ENCODE data around the gene KLHL8. TPM values are rescaled to one million over a fixed set of nuclear protein-coding genes. Genes with fewer than 3 reads are reported as not detected.

The KLHL8 gene
- total RNA-seq, 2 experiments from 2014 or later: 13.4 to 15.8 TPM

DNA sequence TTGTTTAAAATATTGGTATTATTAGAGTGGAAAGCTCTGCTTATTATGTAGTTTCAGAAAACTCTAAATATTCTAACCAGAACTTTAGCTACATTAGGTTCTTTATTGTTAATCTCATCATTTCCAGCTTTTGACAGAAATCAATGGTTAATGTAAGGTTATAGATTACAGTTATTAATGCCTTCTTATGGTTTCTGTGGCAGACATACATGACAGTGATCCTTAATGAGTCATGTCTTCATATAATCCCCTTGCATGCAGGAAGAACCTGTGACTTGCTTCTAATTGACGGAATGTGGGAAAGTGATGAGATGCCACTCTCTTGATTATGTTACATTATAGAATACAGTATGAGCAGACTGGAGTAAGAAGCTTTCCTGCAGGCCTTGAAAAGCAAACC, 23.5 kb downstream of the KLHL8 start:
- H3K36me3 Mint-ChIP-seq (ENCODE audit: low read depth): peaks cover 3% of the 10 kb centered on the region
- no peak for DNase-seq
- H3K4me3 Mint-ChIP-seq: no peak overlapping the region
- no peak for ATAC-seq
- H3K9me3 Mint-ChIP-seq (ENCODE audit: insufficient read depth): peaks cover 6% of the 10 kb centered on the region
- ChIA-PET POLR2A (no interaction called here), CTCF (interaction anchor here (3.4 kb wide), 1 partner anchor 46 kb away, joined by 8 read pairs; no protein-coding TSS in a partner anchor)
- no peaks in the 10 kb centered on the region for H3K4me1 Mint-ChIP-seq (ENCODE audit: low read depth)
- H3K27ac Mint-ChIP-seq: no peak overlapping the region
- no peaks in the 10 kb centered on the region for H3K27me3 Mint-ChIP-seq (ENCODE audit: low read depth)

DNA sequence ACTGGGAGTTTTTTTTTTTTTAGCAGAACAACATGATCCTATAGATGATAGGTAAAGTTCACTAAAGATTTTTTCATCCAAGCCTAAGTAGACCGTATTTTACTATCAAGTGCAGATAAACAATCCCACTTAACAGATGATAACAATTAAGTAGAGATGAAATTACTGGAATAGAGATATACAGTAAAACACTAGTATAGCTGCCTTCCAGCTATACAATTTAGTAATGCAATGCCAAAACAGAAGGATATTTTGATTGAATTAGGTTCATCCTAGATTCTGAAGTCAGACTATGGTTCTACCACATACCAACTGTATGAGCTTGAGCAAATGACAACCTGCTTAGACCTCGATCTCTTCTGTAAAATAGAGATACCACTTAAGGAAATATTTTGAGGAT, 24.3 kb downstream of the KLHL8 start:
- ChIA-PET POLR2A (no interaction called here), CTCF (interaction anchor here (3.4 kb wide), 1 partner anchor 46 kb away, joined by 8 read pairs; no protein-coding TSS in a partner anchor)
- ATAC-seq: no peak
- peaks cover 5% of the 10 kb centered on the region for H3K36me3 Mint-ChIP-seq (ENCODE audit: low read depth)
- peaks cover 1% of the 10 kb centered on the region for H3K9me3 Mint-ChIP-seq (ENCODE audit: insufficient read depth)
- no peak overlapping the region for H3K27ac Mint-ChIP-seq
- no peaks in the 10 kb centered on the region for H3K4me1 Mint-ChIP-seq (ENCODE audit: low read depth)
- H3K4me3 Mint-ChIP-seq: no peak overlapping the region
- DNase-seq: no peak
- no peaks in the 10 kb centered on the region for H3K27me3 Mint-ChIP-seq (ENCODE audit: low read depth)

- Mint-ChIP-seq H3K27ac (no peak overlapping the region), H3K4me3 (no peak overlapping the region), H3K4me1 (ENCODE audit: low read depth) (no peaks in the 10 kb centered on the region), H3K9me3 (ENCODE audit: insufficient read depth) (no peaks in the 10 kb centered on the region), H3K36me3 (ENCODE audit: low read depth) (peaks cover 3% of the 10 kb centered on the region), H3K27me3 (ENCODE audit: low read depth) (no peaks in the 10 kb centered on the region)
- DNase-seq: no peak
- ATAC-seq: no peak
- ChIA-PET CTCF (interaction anchor here (1.4 to 3.4 kb wide), 2 partner anchors 41 to 44 kb away, joined by 3 to 8 read pairs; no protein-coding TSS in a partner anchor), POLR2A (no interaction called here)
These were observed 26.3 kb downstream of the KLHL8 start for GRCh38 chr4:87193958-87194675.

DNA sequence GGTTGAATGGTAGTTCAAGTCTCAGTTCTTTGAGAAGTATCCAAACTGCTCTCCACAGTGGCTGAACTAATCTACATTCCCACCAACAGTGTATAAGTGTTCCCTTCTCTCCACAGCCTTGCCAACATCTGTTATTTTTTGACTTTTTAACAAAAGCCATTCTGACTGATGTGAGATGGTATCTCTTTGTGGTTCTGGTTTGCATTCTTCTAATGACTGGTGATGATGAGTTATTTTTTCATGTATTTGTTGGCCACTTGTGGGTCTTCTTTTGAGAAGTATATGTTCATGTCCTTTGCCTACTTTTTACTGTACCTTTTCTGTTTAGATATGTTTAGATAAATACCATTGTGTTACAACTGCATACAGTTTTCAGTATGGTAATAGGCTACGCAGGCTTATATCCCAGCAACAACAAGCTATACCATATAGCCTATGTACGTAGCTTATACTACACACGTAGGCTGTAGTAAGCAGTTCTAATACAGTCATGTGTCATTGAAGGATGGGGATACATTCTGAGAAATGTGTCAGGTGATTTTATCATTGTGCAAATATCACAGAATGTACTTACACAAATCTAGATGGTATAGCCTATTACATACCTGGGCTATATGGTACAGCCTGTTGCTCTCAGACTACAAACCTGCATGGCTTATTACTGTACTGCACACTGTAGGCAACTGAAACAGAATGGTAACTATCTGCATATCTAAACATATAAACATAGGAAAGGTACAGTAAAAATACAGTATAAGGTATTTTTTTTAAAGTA, 28.1 kb downstream of the KLHL8 start:
- ChIA-PET CTCF (interaction anchor here (1.0 kb wide), 1 partner anchor 42 kb away, joined by 4 read pairs; no protein-coding TSS in a partner anchor), POLR2A (no interaction called here)

DNA sequence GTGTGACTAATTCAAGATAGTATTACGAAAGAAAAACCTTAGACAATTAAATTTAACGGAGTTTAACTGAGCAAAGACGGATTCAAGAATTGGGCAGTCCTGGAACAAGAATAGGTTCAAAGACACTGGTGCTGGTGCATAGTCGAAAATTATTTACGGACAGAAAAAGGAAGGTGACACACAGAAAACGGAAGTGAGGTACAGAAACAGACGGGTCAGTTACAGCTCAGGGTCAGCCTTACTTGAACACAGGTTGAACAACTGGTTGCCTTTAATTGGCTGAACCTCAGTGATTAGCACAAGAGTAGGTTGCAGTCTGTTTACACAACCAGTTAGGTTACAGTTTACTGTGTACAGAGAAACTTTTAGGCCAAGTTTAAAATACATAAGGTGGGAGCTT, 31.5 kb downstream of the KLHL8 start:
- Mint-ChIP-seq H3K27ac (no peak overlapping the region), H3K9me3 (ENCODE audit: insufficient read depth) (no peaks in the 10 kb centered on the region), H3K36me3 (ENCODE audit: low read depth) (peaks cover 3% of the 10 kb centered on the region), H3K4me1 (ENCODE audit: low read depth) (no peaks in the 10 kb centered on the region), H3K4me3 (no peak overlapping the region), H3K27me3 (ENCODE audit: low read depth) (no peaks in the 10 kb centered on the region)
- no peak for ATAC-seq
- CTCF ChIA-PET: no interaction called here
- no peak for DNase-seq
- POLR2A ChIA-PET: no interaction called here

More for the DNA sequence above, 28.1 kb downstream of the KLHL8 start:
- ATAC-seq: no peak
- Mint-ChIP-seq H3K4me3 (no peak overlapping the region), H3K4me1 (ENCODE audit: low read depth) (no peaks in the 10 kb centered on the region), H3K36me3 (ENCODE audit: low read depth) (peaks cover 3% of the 10 kb centered on the region), H3K9me3 (ENCODE audit: insufficient read depth) (no peaks in the 10 kb centered on the region), H3K27me3 (ENCODE audit: low read depth) (no peaks in the 10 kb centered on the region), H3K27ac (no peak overlapping the region)
- DNase-seq: no peak

DNA sequence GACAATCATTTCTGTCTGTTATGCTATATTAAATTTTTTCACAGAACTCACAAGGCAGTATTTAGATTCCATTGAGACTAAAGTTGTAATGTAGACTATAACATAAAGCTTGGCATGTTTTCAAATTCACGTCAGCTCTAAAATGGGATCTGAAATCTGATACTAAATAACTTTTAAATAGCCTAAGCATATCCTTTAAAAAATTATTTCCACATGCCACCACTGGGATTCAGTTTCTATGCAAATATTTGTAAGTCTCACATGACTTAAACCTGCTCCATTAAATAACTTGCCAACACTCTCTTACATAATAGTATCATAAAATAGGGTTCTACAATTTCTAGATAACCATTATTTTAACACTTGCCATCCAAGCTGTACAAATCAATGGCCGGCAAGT, 32.4 kb downstream of the KLHL8 start:
- ATAC-seq (no peak), DNase-seq (no peak)
- peaks cover 3% of the 10 kb centered on the region for H3K36me3 Mint-ChIP-seq (ENCODE audit: low read depth)
- H3K27me3 Mint-ChIP-seq (ENCODE audit: low read depth): no peaks in the 10 kb centered on the region
- no peaks in the 10 kb centered on the region for H3K4me1 Mint-ChIP-seq (ENCODE audit: low read depth)
- no peak overlapping the region for H3K4me3 Mint-ChIP-seq
- ChIA-PET CTCF (no interaction called here), POLR2A (no interaction called here)
- H3K27ac Mint-ChIP-seq: no peak overlapping the region
- no peaks in the 10 kb centered on the region for H3K9me3 Mint-ChIP-seq (ENCODE audit: insufficient read depth)

DNA sequence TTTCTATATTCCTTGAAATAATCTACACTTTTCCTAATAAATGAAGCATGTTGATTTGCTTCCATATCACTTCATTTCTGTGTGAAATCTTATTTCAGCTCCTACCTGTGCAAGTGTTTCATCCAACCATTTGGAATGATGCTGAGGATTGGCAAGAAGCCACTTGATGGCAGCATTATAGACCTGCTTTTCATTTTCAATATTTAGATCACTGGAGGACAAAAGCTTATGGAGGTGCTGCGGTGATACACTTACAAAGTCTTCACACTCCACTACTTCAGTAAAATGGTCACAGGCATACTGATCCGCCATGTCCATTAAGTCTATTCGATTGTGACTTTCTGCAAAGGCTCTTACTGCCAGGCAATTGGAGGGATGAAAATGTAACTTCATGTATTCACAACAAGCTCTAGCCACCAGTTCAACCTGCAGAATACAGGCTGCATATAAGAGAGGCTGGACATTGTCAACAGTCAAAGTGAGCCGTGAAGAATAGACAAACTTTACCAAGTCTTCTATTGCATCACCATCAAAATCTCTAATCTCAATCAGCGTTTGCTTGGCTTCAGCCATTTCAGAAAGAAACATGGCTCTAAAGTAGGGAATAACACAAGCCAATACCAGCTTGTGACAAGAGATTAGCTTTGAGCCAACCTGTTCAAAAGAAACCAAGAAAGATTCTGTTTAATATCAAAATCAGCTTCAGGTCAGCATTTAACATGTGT, 35.1 kb downstream of the KLHL8 start:
- ChIA-PET POLR2A (no interaction called here), CTCF (interaction anchor here (0.8 kb wide), 1 partner anchor 92 kb away, joined by 3 read pairs; no protein-coding TSS in a partner anchor)
- ATAC-seq (no peak), DNase-seq (no peak)
- Mint-ChIP-seq H3K36me3 (ENCODE audit: low read depth) (no peaks in the 10 kb centered on the region), H3K4me1 (ENCODE audit: low read depth) (no peaks in the 10 kb centered on the region), H3K4me3 (no peak overlapping the region), H3K9me3 (ENCODE audit: insufficient read depth) (no peaks in the 10 kb centered on the region), H3K27me3 (ENCODE audit: low read depth) (no peaks in the 10 kb centered on the region), H3K27ac (no peak overlapping the region)

- POLR2A ChIA-PET: no interaction called here
- Mint-ChIP-seq H3K27ac (no peak overlapping the region), H3K9me3 (ENCODE audit: insufficient read depth) (no peaks in the 10 kb centered on the region), H3K36me3 (ENCODE audit: low read depth) (peaks cover 2% of the 10 kb centered on the region), H3K4me3 (no peak overlapping the region), H3K27me3 (ENCODE audit: low read depth) (no peaks in the 10 kb centered on the region), H3K4me1 (ENCODE audit: low read depth) (peaks cover 2% of the 10 kb centered on the region)
- no peak for ATAC-seq
- no peak for DNase-seq
- CTCF ChIA-PET: interaction anchor here (2.9 kb wide), 1 partner anchor 30 kb away, joined by 10 read pairs; no protein-coding TSS in a partner anchor
These were observed 39.7 kb downstream of the KLHL8 start for GRCh38 chr4:87180767-87181166.

DNA sequence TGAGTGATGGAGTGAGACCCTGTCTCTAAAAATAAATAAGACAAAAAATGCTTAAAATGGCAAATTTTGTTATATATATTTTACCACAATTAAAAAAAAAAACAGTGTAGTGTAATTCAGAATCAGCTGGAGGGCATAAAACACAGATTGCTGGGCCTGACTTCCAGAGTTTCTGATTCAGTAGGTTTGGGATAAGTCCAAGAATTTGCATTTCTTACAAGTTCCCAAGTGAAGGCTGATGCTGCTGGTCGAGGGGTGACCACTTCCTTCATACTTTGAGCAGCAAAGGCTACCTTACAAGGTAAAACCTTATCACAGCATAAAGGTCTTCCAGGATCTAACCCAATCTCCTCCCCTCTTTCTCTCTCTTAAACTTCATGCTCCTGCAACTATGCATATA, 40.7 kb downstream of the KLHL8 start:
- Mint-ChIP-seq H3K9me3 (ENCODE audit: insufficient read depth) (no peaks in the 10 kb centered on the region), H3K27ac (no peak overlapping the region), H3K4me1 (ENCODE audit: low read depth) (peaks cover 2% of the 10 kb centered on the region), H3K27me3 (ENCODE audit: low read depth) (no peaks in the 10 kb centered on the region), H3K4me3 (no peak overlapping the region), H3K36me3 (ENCODE audit: low read depth) (peaks cover 2% of the 10 kb centered on the region)
- ChIA-PET POLR2A (no interaction called here), CTCF (no interaction called here)
- ATAC-seq (no peak), DNase-seq (no peak)

- no peak overlapping the region for H3K27ac Mint-ChIP-seq
- H3K4me3 Mint-ChIP-seq: no peak overlapping the region
- DNase-seq: no peak
- ChIA-PET CTCF (no interaction called here), POLR2A (no interaction called here)
- H3K9me3 Mint-ChIP-seq (ENCODE audit: insufficient read depth): no peaks in the 10 kb centered on the region
- no peak for ATAC-seq
- H3K4me1 Mint-ChIP-seq (ENCODE audit: low read depth): no peaks in the 10 kb centered on the region
- peaks cover 7% of the 10 kb centered on the region for H3K36me3 Mint-ChIP-seq (ENCODE audit: low read depth)
- no peaks in the 10 kb centered on the region for H3K27me3 Mint-ChIP-seq (ENCODE audit: low read depth)
These were observed 45.7 kb downstream of the KLHL8 start for GRCh38 chr4:87174672-87175071.

- CTCF ChIA-PET: interaction anchor here (2.5 kb wide), 1 partner anchor 21 kb away, joined by 13 read pairs; no protein-coding TSS in a partner anchor
- Mint-ChIP-seq H3K4me3 (no peak overlapping the region), H3K36me3 (ENCODE audit: low read depth) (peaks cover 8% of the 10 kb centered on the region), H3K27me3 (ENCODE audit: low read depth) (no peaks in the 10 kb centered on the region), H3K4me1 (ENCODE audit: low read depth) (no peaks in the 10 kb centered on the region), H3K9me3 (ENCODE audit: insufficient read depth) (no peaks in the 10 kb centered on the region), H3K27ac (no peak overlapping the region)
- DNase-seq: no peak
- POLR2A ChIA-PET: no interaction called here
- no peak for ATAC-seq
These were observed 48.5 kb downstream of the KLHL8 start for GRCh38 chr4:87171944-87172343.
